Upper lobe of right lung (tissue), 1 donor: Measurements from ENCODE around the gene AMER3. TPM values are rescaled to one million over a fixed set of nuclear protein-coding genes. Genes with fewer than 3 reads are reported as not detected.

Experiments used
- ATAC-seq: fragments of 200-7000 bp; cut with Tn5 transposase; one replicate; pipeline ENCODE4 v1.9.1; 2020; ENCODE audit warnings: mild to moderate bottlenecking, moderate library complexity
- DNase-seq: peaks from one replicate; pipeline ENCODE4 v3.0.0-alpha.2; 2020
- H3K27ac ChIP-seq: fragments of 200-600 bp; one replicate; pipeline ENCODE4 v1.8.0; 2022
- H3K27me3 ChIP-seq: fragments of 200-600 bp; one replicate; pipeline ENCODE4 v1.8.0; 2022; ENCODE audit warnings: mild to moderate bottlenecking
- H3K36me3 ChIP-seq: fragments of 200-600 bp; one replicate; pipeline ENCODE4 v1.8.0; 2022
- H3K4me1 ChIP-seq: fragments of 200-600 bp; one replicate; pipeline ENCODE4 v1.8.0; 2022
- H3K4me3 ChIP-seq: fragments of 200-600 bp; one replicate; pipeline ENCODE4 v1.8.0; 2022; ENCODE audit warnings: mild to moderate bottlenecking
- H3K9me3 ChIP-seq: fragments of 200-600 bp; one replicate; pipeline ENCODE4 v1.8.0; 2022
- intact Hi-C: fragments of 100-400 bp; cut with DNase I; formaldehyde crosslinking; loops from one replicate; pipeline ENCODE4 v1.11.0; 2022
- total RNA-seq: library from RNA; stranded (reverse); fragmentation: NEBNext Ultra II Directional; extraction: Animal tissue kit (Norgen Biotek cat#: 25700); gene quantifications from one replicate; pipeline ENCODE4 v1.2.1, GENCODE V29; 2021
- TF ChIP-seq, protein P1 (sequence below): fragments of 200-600 bp; IDR thresholded peaks from one replicate; pipeline ENCODE4 v1.8.0; 2022; ENCODE audit warnings: antibody characterized with exemption
- donor health status: DM: no; HTN: yes; CAD: no; lungs with severe emphysema.

Gene AMER3
- total RNA-seq, 1 donor from 2014 or later, result not detected

DNA sequence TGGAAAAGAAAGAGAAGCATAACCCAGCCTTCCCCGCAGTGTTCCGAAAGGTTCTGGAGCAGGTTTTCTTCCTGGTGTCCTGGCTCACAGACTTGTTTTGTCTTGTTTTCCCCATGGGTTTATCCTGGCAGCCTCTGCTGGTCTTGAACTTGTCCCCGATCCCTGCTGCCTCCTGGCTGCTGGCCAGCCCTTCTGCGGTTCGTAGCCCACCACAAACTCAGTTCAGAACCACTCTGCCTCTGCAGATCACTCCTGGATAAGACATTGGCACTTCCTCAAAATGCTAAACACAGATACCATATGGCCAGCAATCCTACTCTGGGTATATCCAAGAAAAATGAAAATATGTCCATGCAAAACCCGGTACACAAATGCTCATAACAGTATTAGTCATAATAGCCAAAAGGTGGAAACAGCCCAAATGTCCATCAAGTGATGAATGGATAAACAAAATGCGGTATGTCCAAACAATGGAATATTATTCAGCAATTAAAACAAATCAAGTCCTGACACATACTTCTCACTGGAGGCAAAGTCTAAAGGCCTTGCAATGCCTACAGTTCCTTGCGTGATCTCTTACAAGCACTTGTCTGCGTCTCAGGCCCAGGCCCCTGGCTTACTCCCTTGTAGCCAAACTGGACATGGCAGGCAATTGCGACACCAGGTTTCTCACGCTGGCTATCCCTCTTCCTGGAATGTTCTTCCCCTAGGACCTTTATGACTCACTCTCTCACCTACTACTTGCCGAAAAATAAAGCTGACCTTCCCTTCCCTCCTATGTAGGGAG lies 53.3 kb downstream of the AMER3 start:
- ATAC-seq (no peak), DNase-seq (peak; percentile 31)
- Histone ChIP-seq H3K27ac (no peak overlapping the region), H3K36me3 (no peaks in the 10 kb centered on the region), H3K4me1 (no peaks in the 10 kb centered on the region), H3K4me3 (no peak overlapping the region), H3K9me3 (no peaks in the 10 kb centered on the region), H3K27me3 (no peaks in the 10 kb centered on the region)
- TF ChIP-seq, protein P1, sequence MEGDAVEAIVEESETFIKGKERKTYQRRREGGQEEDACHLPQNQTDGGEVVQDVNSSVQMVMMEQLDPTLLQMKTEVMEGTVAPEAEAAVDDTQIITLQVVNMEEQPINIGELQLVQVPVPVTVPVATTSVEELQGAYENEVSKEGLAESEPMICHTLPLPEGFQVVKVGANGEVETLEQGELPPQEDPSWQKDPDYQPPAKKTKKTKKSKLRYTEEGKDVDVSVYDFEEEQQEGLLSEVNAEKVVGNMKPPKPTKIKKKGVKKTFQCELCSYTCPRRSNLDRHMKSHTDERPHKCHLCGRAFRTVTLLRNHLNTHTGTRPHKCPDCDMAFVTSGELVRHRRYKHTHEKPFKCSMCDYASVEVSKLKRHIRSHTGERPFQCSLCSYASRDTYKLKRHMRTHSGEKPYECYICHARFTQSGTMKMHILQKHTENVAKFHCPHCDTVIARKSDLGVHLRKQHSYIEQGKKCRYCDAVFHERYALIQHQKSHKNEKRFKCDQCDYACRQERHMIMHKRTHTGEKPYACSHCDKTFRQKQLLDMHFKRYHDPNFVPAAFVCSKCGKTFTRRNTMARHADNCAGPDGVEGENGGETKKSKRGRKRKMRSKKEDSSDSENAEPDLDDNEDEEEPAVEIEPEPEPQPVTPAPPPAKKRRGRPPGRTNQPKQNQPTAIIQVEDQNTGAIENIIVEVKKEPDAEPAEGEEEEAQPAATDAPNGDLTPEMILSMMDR, result no peak
- intact Hi-C loops, result no loop called here

DNA sequence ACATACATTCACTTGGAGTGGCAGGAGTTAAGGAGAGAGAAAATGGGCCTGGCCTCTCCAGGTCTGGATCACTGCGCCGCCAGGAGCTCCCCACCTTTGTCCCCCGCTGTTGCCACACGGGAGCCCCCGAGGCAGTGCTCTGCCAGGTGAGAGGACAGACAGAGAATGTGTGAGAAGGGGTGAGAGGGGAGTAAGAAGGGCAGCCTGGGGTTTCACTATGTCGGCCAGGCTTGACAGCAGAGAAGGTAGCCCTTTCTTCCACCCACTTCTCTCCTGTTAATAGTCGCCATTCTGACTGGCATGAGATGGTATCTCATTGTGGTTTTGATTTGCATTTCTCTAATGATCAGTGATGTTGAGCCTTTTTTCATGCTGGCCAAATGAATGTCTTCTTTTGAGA lies 55.1 kb downstream of the AMER3 start:
- ATAC-seq (no peak), DNase-seq (peak; percentile 39)
- no peaks in the 10 kb centered on the region for H3K9me3 ChIP-seq
- H3K27me3 ChIP-seq, result peaks cover 1% of the 10 kb centered on the region
- no peak overlapping the region for H3K4me3 ChIP-seq
- TF ChIP-seq, protein P1, result no peak
- H3K36me3 ChIP-seq, result no peaks in the 10 kb centered on the region
- H3K27ac ChIP-seq, result no peak overlapping the region
- intact Hi-C loops, result no loop called here
- H3K4me1 ChIP-seq, result no peaks in the 10 kb centered on the region

DNA sequence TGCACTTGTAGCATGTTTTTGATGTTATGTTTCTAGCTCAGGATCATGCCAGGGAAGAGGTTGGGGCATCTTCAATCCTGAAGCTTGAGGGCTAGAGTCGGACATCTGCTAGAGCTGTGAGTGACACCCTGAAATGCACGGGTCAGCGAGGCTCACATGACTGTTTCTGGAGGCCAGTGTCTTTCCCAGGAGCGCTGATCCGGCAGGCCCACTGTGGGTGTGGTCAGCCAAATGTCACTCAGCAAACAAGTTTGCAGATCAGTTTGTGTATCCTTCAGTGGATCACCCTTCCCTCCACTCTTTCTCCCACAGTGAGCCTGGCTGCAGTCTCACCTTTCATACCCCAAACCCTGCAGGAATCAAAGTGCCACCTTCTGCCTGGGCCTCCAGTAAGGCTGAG lies 58.4 kb downstream of the AMER3 start:
- ATAC-seq (no peak), DNase-seq (peak; percentile 42)
- TF ChIP-seq, protein P1, result no peak
- peaks cover 5% of the 10 kb centered on the region for H3K27me3 ChIP-seq
- no peak overlapping the region for H3K27ac ChIP-seq
- no peaks in the 10 kb centered on the region for H3K4me1 ChIP-seq
- no peak overlapping the region for H3K4me3 ChIP-seq
- intact Hi-C loops, result no loop called here
- H3K36me3 ChIP-seq, result no peaks in the 10 kb centered on the region
- H3K9me3 ChIP-seq, result no peaks in the 10 kb centered on the region

DNA sequence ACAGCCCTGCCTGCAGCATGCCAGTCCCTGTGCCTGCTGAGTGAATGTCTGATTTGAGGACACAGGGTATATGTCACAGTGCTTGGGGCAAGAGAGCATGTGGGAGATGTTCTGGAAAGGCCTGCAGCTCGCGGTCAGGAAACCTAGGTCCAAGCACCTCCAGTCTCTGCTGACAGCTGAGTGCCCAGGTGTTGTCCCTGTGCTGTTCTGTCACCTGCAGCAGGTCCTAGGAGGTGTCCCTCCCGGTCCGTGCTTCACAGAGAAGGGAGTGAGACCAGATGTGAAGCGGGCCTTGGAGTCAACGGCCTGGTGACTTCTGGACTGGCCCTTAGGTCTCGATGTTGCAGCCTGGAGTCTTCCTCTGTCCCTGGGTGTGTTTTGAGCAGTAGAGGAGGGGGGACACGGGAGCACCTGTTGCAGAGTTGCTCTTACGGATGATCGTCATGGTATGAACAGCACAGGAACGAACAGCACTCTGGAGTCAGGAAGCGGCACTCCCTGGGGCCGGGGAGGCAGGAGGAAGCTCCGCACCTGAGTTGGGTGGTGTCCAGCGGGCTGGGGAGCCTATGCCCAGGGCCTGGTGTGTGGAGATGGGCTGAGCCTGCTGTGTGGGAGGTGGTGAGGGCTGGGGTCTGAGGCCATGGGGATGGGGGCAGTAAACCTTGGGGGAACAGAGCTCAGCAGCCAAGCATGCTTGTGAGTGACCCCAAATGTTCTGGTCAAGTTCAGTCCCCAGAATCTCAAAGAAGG lies 59.8 kb downstream of the AMER3 start:
- intact Hi-C loops, result no loop called here
- no peak overlapping the region for H3K27ac ChIP-seq
- DNase-seq (peak; percentile 38), ATAC-seq (no peak)
- H3K27me3 ChIP-seq, result peaks cover 8% of the 10 kb centered on the region
- no peak overlapping the region for H3K4me3 ChIP-seq
- H3K9me3 ChIP-seq, result no peaks in the 10 kb centered on the region
- H3K36me3 ChIP-seq, result no peaks in the 10 kb centered on the region
- no peaks in the 10 kb centered on the region for H3K4me1 ChIP-seq
- TF ChIP-seq, protein P1, result no peak

Other genes with a start within 250 kb of the AMER3 start
- gene POTEI, start 246.2 kb upstream of the AMER3 start, total RNA-seq, result not detected
- gene CFC1B, start 234.3 kb upstream of the AMER3 start, total RNA-seq, result not detected
- gene CFC1, start 156.0 kb upstream of the AMER3 start, total RNA-seq, result 0.38 TPM
- gene POTEJ, start 144.1 kb upstream of the AMER3 start, total RNA-seq, result not detected
- gene GPR148, start 26.5 kb upstream of the AMER3 start, total RNA-seq, result not detected
- gene ARHGEF4, start 81.4 kb downstream of the AMER3 start, total RNA-seq, result 11.1 TPM